ENCODE measurements around the gene SEPTIN10.

The SEPTIN10 gene

GRCh38 chr2:109512076-109512475 lies 101.7 kb downstream of the SEPTIN10 start:
- no peaks in the 10 kb centered on the region for H3K4me1 ChIP-seq (ENCODE audit: control insufficient read depth, insufficient read depth, low read length)
- no peak overlapping the region for H3K4me3 ChIP-seq (ENCODE audit: low read depth, low read length)
- H3K27ac ChIP-seq (ENCODE audit: extremely low read depth, low read depth, low read length) = no peak overlapping the region
- CTCF ChIA-PET = interaction anchor here (0.7 to 1.1 kb wide), 3 partner anchors 29 to 68 kb away, joined by 3 to 6 read pairs (median 3); no protein-coding TSS in a partner anchor
- no peaks in the 10 kb centered on the region for H3K9me3 ChIP-seq (ENCODE audit: control insufficient read depth, insufficient read depth, low read depth, low read length)
- TF ChIP-seq, protein P1, sequence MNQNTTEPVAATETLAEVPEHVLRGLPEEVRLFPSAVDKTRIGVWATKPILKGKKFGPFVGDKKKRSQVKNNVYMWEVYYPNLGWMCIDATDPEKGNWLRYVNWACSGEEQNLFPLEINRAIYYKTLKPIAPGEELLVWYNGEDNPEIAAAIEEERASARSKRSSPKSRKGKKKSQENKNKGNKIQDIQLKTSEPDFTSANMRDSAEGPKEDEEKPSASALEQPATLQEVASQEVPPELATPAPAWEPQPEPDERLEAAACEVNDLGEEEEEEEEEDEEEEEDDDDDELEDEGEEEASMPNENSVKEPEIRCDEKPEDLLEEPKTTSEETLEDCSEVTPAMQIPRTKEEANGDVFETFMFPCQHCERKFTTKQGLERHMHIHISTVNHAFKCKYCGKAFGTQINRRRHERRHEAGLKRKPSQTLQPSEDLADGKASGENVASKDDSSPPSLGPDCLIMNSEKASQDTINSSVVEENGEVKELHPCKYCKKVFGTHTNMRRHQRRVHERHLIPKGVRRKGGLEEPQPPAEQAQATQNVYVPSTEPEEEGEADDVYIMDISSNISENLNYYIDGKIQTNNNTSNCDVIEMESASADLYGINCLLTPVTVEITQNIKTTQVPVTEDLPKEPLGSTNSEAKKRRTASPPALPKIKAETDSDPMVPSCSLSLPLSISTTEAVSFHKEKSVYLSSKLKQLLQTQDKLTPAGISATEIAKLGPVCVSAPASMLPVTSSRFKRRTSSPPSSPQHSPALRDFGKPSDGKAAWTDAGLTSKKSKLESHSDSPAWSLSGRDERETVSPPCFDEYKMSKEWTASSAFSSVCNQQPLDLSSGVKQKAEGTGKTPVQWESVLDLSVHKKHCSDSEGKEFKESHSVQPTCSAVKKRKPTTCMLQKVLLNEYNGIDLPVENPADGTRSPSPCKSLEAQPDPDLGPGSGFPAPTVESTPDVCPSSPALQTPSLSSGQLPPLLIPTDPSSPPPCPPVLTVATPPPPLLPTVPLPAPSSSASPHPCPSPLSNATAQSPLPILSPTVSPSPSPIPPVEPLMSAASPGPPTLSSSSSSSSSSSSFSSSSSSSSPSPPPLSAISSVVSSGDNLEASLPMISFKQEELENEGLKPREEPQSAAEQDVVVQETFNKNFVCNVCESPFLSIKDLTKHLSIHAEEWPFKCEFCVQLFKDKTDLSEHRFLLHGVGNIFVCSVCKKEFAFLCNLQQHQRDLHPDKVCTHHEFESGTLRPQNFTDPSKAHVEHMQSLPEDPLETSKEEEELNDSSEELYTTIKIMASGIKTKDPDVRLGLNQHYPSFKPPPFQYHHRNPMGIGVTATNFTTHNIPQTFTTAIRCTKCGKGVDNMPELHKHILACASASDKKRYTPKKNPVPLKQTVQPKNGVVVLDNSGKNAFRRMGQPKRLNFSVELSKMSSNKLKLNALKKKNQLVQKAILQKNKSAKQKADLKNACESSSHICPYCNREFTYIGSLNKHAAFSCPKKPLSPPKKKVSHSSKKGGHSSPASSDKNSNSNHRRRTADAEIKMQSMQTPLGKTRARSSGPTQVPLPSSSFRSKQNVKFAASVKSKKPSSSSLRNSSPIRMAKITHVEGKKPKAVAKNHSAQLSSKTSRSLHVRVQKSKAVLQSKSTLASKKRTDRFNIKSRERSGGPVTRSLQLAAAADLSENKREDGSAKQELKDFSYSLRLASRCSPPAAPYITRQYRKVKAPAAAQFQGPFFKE (tag by site-specific recombination; IDR thresholded peaks at IDR 0.05; ENCODE audit: borderline replicate concordance) = no peak
- no peak for TF ChIP-seq ZSCAN16 (tag by site-specific recombination; IDR thresholded peaks at IDR 0.05)
- TF ChIP-seq ZIC2 (tag by site-specific recombination; IDR thresholded peaks at IDR 0.05) = peak; percentile 49
- TF ChIP-seq ZNF202 (tag by site-specific recombination; IDR thresholded peaks at IDR 0.05; ENCODE audit: borderline replicate concordance) = no peak
- POLR2A ChIA-PET = no interaction called here
- no peaks in the 10 kb centered on the region for H3K36me3 ChIP-seq (ENCODE audit: control insufficient read depth in 2 of 2, insufficient read depth in 1 of 2, low read length in 2 of 2)

- H3K36me3 ChIP-seq (ENCODE audit: control insufficient read depth in 2 of 2, insufficient read depth in 1 of 2, low read length in 2 of 2) = no peaks in the 10 kb centered on the region
- POLR2A ChIA-PET = no interaction called here
- no peaks in the 10 kb centered on the region for H3K9me3 ChIP-seq (ENCODE audit: control insufficient read depth, insufficient read depth, low read depth, low read length)
These were observed 102.6 kb downstream of the SEPTIN10 start for GRCh38 chr2:109511168-109511567.

GRCh38 chr2:109510136-109511028 lies 103.4 kb downstream of the SEPTIN10 start:
- H3K4me1 ChIP-seq (ENCODE audit: control insufficient read depth, insufficient read depth, low read length) = no peaks in the 10 kb centered on the region
- ChIA-PET CTCF (interaction anchor here (0.6 to 2.6 kb wide), 40 partner anchors 10 to 677 kb away, joined by 3 to 26 read pairs (median 4); partner anchors contain the start of gene SH3RF3), POLR2A (no interaction called here)
- no peaks in the 10 kb centered on the region for H3K9me3 ChIP-seq (ENCODE audit: control insufficient read depth, insufficient read depth, low read depth, low read length)
- H3K4me3 ChIP-seq (ENCODE audit: low read depth, low read length) = no peak overlapping the region
- no peak overlapping the region for H3K27ac ChIP-seq (ENCODE audit: extremely low read depth, low read depth, low read length)
- no peaks in the 10 kb centered on the region for H3K36me3 ChIP-seq (ENCODE audit: control insufficient read depth in 2 of 2, insufficient read depth in 1 of 2, low read length in 2 of 2)
- TF ChIP-seq ZNF596 (tag by site-specific recombination; IDR thresholded peaks at IDR 0.05) (no peak), BCL11A (tag by site-specific recombination; IDR thresholded peaks at IDR 0.05; ENCODE audit: low read depth) (no peak), ZNF791 (tag by site-specific recombination; IDR thresholded peaks at IDR 0.05) (no peak), ZNF701 (tag by site-specific recombination; IDR thresholded peaks at IDR 0.05) (no peak), ZNF132 (tag by site-specific recombination; IDR thresholded peaks at IDR 0.05; ENCODE audit: borderline replicate concordance) (no peak), WT1 (tag by site-specific recombination; IDR thresholded peaks at IDR 0.05) (no peak), ZNF654 (tag by site-specific recombination; IDR thresholded peaks at IDR 0.05; ENCODE audit: low read depth) (peak; percentile 70), ZNF623 (tag by site-specific recombination; IDR thresholded peaks at IDR 0.05) (peak; percentile 68), ZNF600 (tag by site-specific recombination; IDR thresholded peaks at IDR 0.05) (no peak)
- TF ChIP-seq, protein P2, sequence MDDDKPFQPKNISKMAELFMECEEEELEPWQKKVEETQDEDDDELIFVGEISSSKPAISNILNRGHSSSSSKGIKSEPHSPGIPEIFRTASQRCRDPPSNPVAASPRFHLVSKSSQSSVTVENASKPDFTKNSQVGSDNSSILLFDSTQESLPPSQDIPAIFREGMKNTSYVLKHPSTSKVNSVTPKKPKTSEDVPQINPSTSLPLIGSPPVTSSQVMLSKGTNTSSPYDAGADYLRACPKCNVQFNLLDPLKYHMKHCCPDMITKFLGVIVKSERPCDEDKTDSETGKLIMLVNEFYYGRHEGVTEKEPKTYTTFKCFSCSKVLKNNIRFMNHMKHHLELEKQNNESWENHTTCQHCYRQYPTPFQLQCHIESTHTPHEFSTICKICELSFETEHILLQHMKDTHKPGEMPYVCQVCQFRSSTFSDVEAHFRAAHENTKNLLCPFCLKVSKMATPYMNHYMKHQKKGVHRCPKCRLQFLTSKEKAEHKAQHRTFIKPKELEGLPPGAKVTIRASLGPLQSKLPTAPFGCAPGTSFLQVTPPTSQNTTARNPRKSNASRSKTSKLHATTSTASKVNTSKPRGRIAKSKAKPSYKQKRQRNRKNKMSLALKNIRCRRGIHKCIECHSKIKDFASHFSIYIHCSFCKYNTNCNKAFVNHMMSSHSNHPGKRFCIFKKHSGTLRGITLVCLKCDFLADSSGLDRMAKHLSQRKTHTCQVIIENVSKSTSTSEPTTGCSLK (tag by site-specific recombination; IDR thresholded peaks at IDR 0.05) = no peak
- TF ChIP-seq, protein P3, sequence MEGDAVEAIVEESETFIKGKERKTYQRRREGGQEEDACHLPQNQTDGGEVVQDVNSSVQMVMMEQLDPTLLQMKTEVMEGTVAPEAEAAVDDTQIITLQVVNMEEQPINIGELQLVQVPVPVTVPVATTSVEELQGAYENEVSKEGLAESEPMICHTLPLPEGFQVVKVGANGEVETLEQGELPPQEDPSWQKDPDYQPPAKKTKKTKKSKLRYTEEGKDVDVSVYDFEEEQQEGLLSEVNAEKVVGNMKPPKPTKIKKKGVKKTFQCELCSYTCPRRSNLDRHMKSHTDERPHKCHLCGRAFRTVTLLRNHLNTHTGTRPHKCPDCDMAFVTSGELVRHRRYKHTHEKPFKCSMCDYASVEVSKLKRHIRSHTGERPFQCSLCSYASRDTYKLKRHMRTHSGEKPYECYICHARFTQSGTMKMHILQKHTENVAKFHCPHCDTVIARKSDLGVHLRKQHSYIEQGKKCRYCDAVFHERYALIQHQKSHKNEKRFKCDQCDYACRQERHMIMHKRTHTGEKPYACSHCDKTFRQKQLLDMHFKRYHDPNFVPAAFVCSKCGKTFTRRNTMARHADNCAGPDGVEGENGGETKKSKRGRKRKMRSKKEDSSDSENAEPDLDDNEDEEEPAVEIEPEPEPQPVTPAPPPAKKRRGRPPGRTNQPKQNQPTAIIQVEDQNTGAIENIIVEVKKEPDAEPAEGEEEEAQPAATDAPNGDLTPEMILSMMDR (tag by site-specific recombination; IDR thresholded peaks at IDR 0.05) = peak; percentile 90
- TF ChIP-seq, protein P4, sequence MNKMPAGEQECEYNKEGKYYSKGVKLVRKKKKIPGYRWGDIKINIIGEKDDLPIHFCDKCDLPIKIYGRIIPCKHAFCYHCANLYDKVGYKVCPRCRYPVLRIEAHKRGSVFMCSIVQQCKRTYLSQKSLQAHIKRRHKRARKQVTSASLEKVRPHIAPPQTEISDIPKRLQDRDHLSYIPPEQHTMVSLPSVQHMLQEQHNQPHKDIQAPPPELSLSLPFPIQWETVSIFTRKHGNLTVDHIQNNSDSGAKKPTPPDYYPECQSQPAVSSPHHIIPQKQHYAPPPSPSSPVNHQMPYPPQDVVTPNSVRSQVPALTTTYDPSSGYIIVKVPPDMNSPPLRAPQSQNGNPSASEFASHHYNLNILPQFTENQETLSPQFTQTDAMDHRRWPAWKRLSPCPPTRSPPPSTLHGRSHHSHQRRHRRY (tag by site-specific recombination; IDR thresholded peaks at IDR 0.05) = no peak

More at GRCh38 chr2:109511168-109511567, 102.6 kb downstream of the SEPTIN10 start:
- CTCF ChIA-PET = interaction anchor here (0.5 to 2.6 kb wide), 10 partner anchors 12 to 390 kb away, joined by 3 to 26 read pairs (median 4); partner anchors contain the start of gene SH3RF3
- Histone ChIP-seq H3K4me1 (ENCODE audit: control insufficient read depth, insufficient read depth, low read length) (no peaks in the 10 kb centered on the region), H3K4me3 (ENCODE audit: low read depth, low read length) (no peak overlapping the region), H3K27ac (ENCODE audit: extremely low read depth, low read depth, low read length) (no peak overlapping the region)
- TF ChIP-seq EGR2 (tag by site-specific recombination; IDR thresholded peaks at IDR 0.05; ENCODE audit: low read depth) (no peak), ZNF623 (tag by site-specific recombination; IDR thresholded peaks at IDR 0.05) (no peak), GLIS1 (tag by site-specific recombination; IDR thresholded peaks at IDR 0.05) (no peak), FEZF1 (tag by site-specific recombination; IDR thresholded peaks at IDR 0.05) (no peak), ZNF596 (tag by site-specific recombination; IDR thresholded peaks at IDR 0.05) (no peak), ZNF600 (tag by site-specific recombination; IDR thresholded peaks at IDR 0.05) (no peak), ZFP37 (tag by site-specific recombination; IDR thresholded peaks at IDR 0.05) (no peak), BCL11B (tag by site-specific recombination; IDR thresholded peaks at IDR 0.05; ENCODE audit: low read depth) (no peak)
